ENCODE results near the gene HECW1. TPM values are rescaled to one million over a fixed set of nuclear protein-coding genes. Genes with fewer than 3 reads are reported as not detected.
"Not testable (repeated sequence)": the region's sequence is repeated elsewhere in the genome, so short reads cannot be mapped to it uniquely, and the experiment has no call there.

HECW1 gene
- total RNA-seq, 1 donor from 2014 or later, result not detected

- Mint-ChIP-seq H3K36me3 (ENCODE audit: low read depth) (no peaks in the 10 kb centered on the region), H3K27ac (no peak overlapping the region), H3K9me3 (no peaks in the 10 kb centered on the region), H3K27me3 (ENCODE audit: low read depth) (peaks cover 21% of the 10 kb centered on the region), H3K4me3 (ENCODE audit: low read depth) (no peak overlapping the region), H3K4me1 (ENCODE audit: low read depth) (peaks cover 2% of the 10 kb centered on the region)
- intact Hi-C loops (cut with micrococcal nuclease), result no loop called here
- DNase-seq (ENCODE audit: low spot score), result no peak
Observed at GRCh38 chr7:43479042-43479441, 366.6 kb downstream of the HECW1 start.

GRCh38 chr7:43479543-43479942 lies 367.1 kb downstream of the HECW1 start:
- no peaks in the 10 kb centered on the region for H3K9me3 Mint-ChIP-seq
- H3K27ac Mint-ChIP-seq, result no peak overlapping the region
- H3K4me3 Mint-ChIP-seq (ENCODE audit: low read depth), result no peak overlapping the region
- no peaks in the 10 kb centered on the region for H3K36me3 Mint-ChIP-seq (ENCODE audit: low read depth)
- DNase-seq (ENCODE audit: low spot score), result no peak
- intact Hi-C loops (cut with micrococcal nuclease), result no loop called here
- peaks cover 2% of the 10 kb centered on the region for H3K4me1 Mint-ChIP-seq (ENCODE audit: low read depth)
- H3K27me3 Mint-ChIP-seq (ENCODE audit: low read depth), result peaks cover 21% of the 10 kb centered on the region

GRCh38 chr7:43480581-43480980 lies 368.1 kb downstream of the HECW1 start:
- Mint-ChIP-seq H3K36me3 (ENCODE audit: low read depth) (no peaks in the 10 kb centered on the region), H3K9me3 (no peaks in the 10 kb centered on the region), H3K4me1 (ENCODE audit: low read depth) (peaks cover 2% of the 10 kb centered on the region), H3K4me3 (ENCODE audit: low read depth) (no peak overlapping the region), H3K27me3 (ENCODE audit: low read depth) (peaks cover 19% of the 10 kb centered on the region), H3K27ac (no peak overlapping the region)
- intact Hi-C loops (cut with micrococcal nuclease), result no loop called here
- no peak for DNase-seq (ENCODE audit: low spot score)

DNA sequence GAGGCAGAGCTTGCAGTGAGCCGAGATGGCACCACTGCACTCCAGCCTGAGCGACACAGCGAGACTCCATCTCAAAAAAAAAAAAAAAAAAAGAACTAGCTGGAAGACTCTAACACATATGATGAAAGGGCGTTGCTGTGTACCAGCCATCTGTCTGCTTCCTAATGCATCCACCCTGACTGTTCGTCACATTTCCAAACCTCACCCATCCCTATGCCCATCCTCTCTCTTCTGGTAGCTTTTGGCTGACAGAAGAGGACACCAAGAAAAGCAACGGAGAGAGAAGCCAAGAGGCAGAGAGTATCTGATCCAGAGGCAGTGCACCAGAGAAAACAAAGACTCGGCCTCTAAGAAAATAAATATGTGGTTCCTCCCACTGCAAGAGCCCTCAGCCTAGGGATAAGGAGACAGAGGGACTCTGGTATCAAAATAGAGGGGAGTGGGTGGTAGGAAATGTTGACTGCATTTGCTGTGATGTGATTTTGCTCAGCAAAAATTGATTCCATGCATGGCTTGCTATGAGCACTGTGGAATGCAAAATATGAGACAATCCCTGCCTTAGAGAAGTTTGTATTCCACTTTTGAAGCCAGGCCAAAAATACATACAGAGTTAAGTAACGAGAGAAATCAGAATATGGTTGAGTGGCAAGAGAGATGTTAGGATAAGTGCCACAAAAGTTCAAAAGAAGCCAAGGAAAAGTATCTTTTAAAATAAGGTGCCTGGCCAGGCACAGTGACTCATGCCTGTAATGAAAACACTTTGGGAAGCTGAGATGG lies 369.6 kb downstream of the HECW1 start:
- no peak overlapping the region for H3K27ac Mint-ChIP-seq
- H3K27me3 Mint-ChIP-seq (ENCODE audit: low read depth), result peaks cover 11% of the 10 kb centered on the region
- DNase-seq (ENCODE audit: low spot score), result no peak
- no peaks in the 10 kb centered on the region for H3K36me3 Mint-ChIP-seq (ENCODE audit: low read depth)
- H3K4me3 Mint-ChIP-seq (ENCODE audit: low read depth), result no peak overlapping the region
- no peaks in the 10 kb centered on the region for H3K9me3 Mint-ChIP-seq
- peaks cover 2% of the 10 kb centered on the region for H3K4me1 Mint-ChIP-seq (ENCODE audit: low read depth)
- intact Hi-C loops (cut with micrococcal nuclease), result no loop called here

- H3K9me3 Mint-ChIP-seq, result no peaks in the 10 kb centered on the region
- H3K36me3 Mint-ChIP-seq (ENCODE audit: low read depth), result no peaks in the 10 kb centered on the region
- H3K27me3 Mint-ChIP-seq (ENCODE audit: low read depth), result peaks cover 9% of the 10 kb centered on the region
- H3K27ac Mint-ChIP-seq, result no peak overlapping the region
- H3K4me1 Mint-ChIP-seq (ENCODE audit: low read depth), result no peaks in the 10 kb centered on the region
- no peak overlapping the region for H3K4me3 Mint-ChIP-seq (ENCODE audit: low read depth)
- intact Hi-C loops (cut with micrococcal nuclease), result no loop called here
- no peak for DNase-seq (ENCODE audit: low spot score)
Observed at GRCh38 chr7:43482679-43483252, 370.3 kb downstream of the HECW1 start.

DNA sequence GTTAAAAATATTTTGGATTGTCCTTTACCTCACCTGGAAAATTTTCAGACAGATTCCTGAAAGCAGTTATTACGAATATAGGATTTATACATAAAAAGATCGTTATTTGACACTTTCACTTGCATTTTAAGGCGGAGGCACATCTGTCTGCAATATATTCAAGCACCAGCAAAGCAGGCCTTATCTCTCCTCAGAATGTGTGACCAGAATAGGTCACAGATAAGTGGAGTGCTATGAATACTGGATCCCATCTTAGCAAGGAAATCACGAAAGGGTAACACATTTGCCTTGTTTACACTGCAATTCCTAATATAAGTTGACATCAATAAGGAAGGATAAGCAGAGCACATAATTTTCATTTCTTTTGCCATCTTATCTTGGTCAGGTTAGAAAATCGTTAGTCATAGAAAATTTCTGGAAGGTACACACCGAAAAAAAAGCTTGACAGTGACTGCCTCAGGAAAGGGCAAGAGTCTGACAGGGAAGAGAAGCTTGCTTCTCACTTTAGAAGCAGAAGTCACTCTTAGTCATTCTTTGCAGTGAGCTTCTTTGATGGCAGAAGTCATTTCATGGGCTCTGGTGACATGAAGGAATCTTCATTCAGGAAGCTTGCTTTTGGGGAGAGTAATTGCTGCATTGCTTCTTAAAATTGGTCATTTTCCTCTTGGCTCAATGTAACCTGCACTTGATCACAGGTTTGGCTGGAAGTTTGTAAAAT lies 372.4 kb downstream of the HECW1 start:
- no peak for DNase-seq (ENCODE audit: low spot score)
- Mint-ChIP-seq H3K4me3 (ENCODE audit: low read depth) (no peak overlapping the region), H3K27ac (no peak overlapping the region), H3K9me3 (no peaks in the 10 kb centered on the region), H3K4me1 (ENCODE audit: low read depth) (peaks cover 2% of the 10 kb centered on the region), H3K36me3 (ENCODE audit: low read depth) (no peaks in the 10 kb centered on the region), H3K27me3 (ENCODE audit: low read depth) (peaks cover 8% of the 10 kb centered on the region)
- intact Hi-C loops (cut with micrococcal nuclease), result no loop called here

GRCh38 chr7:43485580-43485979 lies 373.1 kb downstream of the HECW1 start:
- Mint-ChIP-seq H3K4me1 (ENCODE audit: low read depth) (peaks cover 2% of the 10 kb centered on the region), H3K9me3 (no peaks in the 10 kb centered on the region), H3K4me3 (ENCODE audit: low read depth) (no peak overlapping the region), H3K36me3 (ENCODE audit: low read depth) (no peaks in the 10 kb centered on the region), H3K27ac (no peak overlapping the region), H3K27me3 (ENCODE audit: low read depth) (peaks cover 6% of the 10 kb centered on the region)
- intact Hi-C loops (cut with micrococcal nuclease), result no loop called here
- no peak for DNase-seq (ENCODE audit: low spot score)

GRCh38 chr7:43486008-43486407 lies 373.6 kb downstream of the HECW1 start:
- H3K9me3 Mint-ChIP-seq; H3K27ac Mint-ChIP-seq; intact Hi-C loops (cut with micrococcal nuclease); H3K27me3 Mint-ChIP-seq (ENCODE audit: low read depth); H3K4me3 Mint-ChIP-seq (ENCODE audit: low read depth); H3K4me1 Mint-ChIP-seq (ENCODE audit: low read depth); DNase-seq (ENCODE audit: low spot score); H3K36me3 Mint-ChIP-seq (ENCODE audit: low read depth): not testable (repeated sequence)

DNA sequence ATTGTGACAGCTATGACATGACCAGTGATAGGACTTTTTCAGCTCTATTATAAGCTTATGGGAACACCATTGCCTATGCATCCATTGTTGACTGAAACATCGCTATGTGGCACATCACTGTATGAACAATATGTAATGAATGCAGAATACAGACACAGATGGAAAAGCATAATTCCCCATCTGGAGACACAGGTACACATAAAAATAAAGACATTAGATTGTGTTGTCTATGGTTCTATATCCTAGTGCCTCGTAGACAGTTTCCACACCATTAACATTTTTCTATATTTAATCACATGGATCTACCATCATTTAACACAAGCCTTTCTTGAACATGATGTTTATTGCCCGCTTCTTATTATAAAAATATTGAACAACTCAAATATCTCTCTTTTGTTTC lies 374.2 kb downstream of the HECW1 start:
- intact Hi-C loops (cut with micrococcal nuclease), result no loop called here
- no peak for DNase-seq (ENCODE audit: low spot score)
- Mint-ChIP-seq H3K4me1 (ENCODE audit: low read depth) (peaks cover 2% of the 10 kb centered on the region), H3K27me3 (ENCODE audit: low read depth) (peaks cover 6% of the 10 kb centered on the region), H3K36me3 (ENCODE audit: low read depth) (no peaks in the 10 kb centered on the region), H3K9me3 (no peaks in the 10 kb centered on the region), H3K4me3 (ENCODE audit: low read depth) (no peak overlapping the region), H3K27ac (no peak overlapping the region)

DNA sequence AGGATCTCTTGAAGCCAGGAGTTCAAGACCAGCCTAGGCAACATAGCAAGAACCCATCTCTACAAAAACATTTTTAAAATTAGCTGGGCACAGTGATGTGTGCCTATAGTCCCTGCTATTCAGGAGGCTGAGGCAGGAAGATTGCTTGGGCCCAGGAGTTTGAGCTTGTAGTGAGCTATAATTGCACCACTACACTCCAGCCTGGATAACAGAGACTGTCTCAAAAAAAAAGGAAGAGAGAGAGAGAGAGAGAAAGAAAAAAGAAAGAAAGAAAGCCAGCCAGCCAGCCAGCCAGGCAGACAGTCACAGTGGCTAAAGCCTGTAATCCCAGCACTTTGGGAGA lies 375.3 kb downstream of the HECW1 start:
- Mint-ChIP-seq H3K9me3 (no peaks in the 10 kb centered on the region), H3K4me3 (ENCODE audit: low read depth) (no peak overlapping the region), H3K27me3 (ENCODE audit: low read depth) (no peaks in the 10 kb centered on the region), H3K27ac (no peak overlapping the region), H3K4me1 (ENCODE audit: low read depth) (peaks cover 2% of the 10 kb centered on the region), H3K36me3 (ENCODE audit: low read depth) (no peaks in the 10 kb centered on the region)
- no peak for DNase-seq (ENCODE audit: low spot score)
- intact Hi-C loops (cut with micrococcal nuclease), result no loop called here

DNA sequence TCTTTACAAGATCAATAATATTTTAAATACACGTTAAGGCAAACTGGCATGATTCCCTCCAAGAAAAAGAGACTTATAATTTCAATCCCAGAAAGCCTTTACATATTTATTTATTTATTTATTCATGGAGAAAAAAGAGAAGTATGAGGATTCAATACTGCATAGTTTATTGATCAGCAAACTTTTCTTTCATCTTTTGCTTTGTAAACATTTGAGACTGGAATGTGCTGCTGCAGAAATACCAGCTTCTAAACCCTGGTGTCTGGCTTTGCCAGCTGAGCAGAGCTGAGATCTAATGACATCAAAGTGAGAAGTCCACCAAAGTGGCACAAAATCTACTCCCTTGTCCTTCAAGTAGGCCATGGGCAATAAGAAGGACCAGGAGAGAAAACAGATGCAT lies 376.8 kb downstream of the HECW1 start:
- no peaks in the 10 kb centered on the region for H3K9me3 Mint-ChIP-seq
- peaks cover 2% of the 10 kb centered on the region for H3K4me1 Mint-ChIP-seq (ENCODE audit: low read depth)
- H3K27ac Mint-ChIP-seq, result no peak overlapping the region
- intact Hi-C loops (cut with micrococcal nuclease), result no loop called here
- H3K36me3 Mint-ChIP-seq (ENCODE audit: low read depth), result no peaks in the 10 kb centered on the region
- H3K27me3 Mint-ChIP-seq (ENCODE audit: low read depth), result peaks cover 7% of the 10 kb centered on the region
- no peak overlapping the region for H3K4me3 Mint-ChIP-seq (ENCODE audit: low read depth)
- no peak for DNase-seq (ENCODE audit: low spot score)

DNA sequence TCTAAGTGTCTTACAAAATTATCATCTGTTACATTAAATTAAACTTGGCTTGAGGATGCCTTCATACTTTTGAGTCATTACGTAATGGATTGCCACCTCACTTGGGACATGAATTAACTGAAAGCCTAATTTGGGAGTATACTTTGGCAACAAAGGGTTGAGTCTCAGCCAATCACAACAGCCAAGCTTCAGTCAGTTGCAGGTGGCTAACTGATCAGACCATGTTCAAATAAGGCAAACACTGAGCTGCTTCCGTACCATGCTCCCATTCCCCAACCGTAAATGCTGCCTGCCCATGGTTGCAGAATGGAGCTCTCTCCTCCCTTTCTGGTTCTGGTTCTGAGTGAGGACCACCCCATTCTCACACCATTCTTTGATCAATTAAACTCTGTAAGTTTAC lies 377.6 kb downstream of the HECW1 start:
- DNase-seq (ENCODE audit: low spot score), result no peak
- H3K36me3 Mint-ChIP-seq (ENCODE audit: low read depth), result no peaks in the 10 kb centered on the region
- H3K4me1 Mint-ChIP-seq (ENCODE audit: low read depth), result peaks cover 2% of the 10 kb centered on the region
- H3K4me3 Mint-ChIP-seq (ENCODE audit: low read depth), result no peak overlapping the region
- peaks cover 8% of the 10 kb centered on the region for H3K27me3 Mint-ChIP-seq (ENCODE audit: low read depth)
- intact Hi-C loops (cut with micrococcal nuclease), result no loop called here
- no peak overlapping the region for H3K27ac Mint-ChIP-seq
- H3K9me3 Mint-ChIP-seq, result no peaks in the 10 kb centered on the region

- H3K27ac Mint-ChIP-seq, result no peak overlapping the region
- no peak for DNase-seq (ENCODE audit: low spot score)
- peaks cover 2% of the 10 kb centered on the region for H3K4me1 Mint-ChIP-seq (ENCODE audit: low read depth)
- H3K36me3 Mint-ChIP-seq (ENCODE audit: low read depth), result no peaks in the 10 kb centered on the region
- no peaks in the 10 kb centered on the region for H3K9me3 Mint-ChIP-seq
- H3K4me3 Mint-ChIP-seq (ENCODE audit: low read depth), result no peak overlapping the region
- H3K27me3 Mint-ChIP-seq (ENCODE audit: low read depth), result peaks cover 12% of the 10 kb centered on the region
- intact Hi-C loops (cut with micrococcal nuclease), result no loop called here
Observed at GRCh38 chr7:43491123-43491522, 378.7 kb downstream of the HECW1 start.

Measured in activated T-helper 2 cell treated with anti-CD3 and anti-CD28 coated beads, Interferon-gamma antibody, Interleukin-2, Interleukin-4, amounts not matched to agents 10 μg/mL and 5 μg/mL and 100 μg/mL, durations not matched to agents 14 hours and 24 hours and 36 hours (primary cell).